ENCODE data around the gene NLRP8. TPM values are rescaled to one million over a fixed set of nuclear protein-coding genes. Genes with fewer than 3 reads are reported as not detected.
"Not testable (repeated sequence)": the region's sequence is repeated elsewhere in the genome, so short reads cannot be mapped to it uniquely, and the experiment has no call there.

Gene NLRP8
- total RNA-seq = not detected

DNA sequence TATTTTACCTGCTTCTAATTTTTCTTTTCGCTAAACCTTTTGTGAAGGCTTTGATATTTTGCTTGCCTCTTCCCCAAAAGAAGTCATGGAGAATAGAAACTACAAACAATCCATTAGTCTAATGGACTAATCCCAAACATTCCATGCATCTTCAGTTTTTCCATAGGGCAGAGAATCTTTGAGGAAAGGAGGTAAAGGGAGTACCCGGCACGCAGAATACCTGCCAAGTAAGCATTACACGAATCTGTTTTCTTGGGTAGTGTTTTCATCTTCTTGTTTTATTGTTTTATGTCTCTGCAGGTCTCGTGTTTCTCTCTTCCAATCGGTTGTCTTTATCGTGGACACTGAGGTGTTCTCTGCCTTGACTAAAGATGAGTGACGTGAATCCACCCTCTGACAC is at the start of gene NLRP8:
NLRP8 (plus strand) TSS at position 301 of the 400 bp plus-strand sequence.
- DNase-seq (ENCODE audit: low spot score) = no peak

DNA sequence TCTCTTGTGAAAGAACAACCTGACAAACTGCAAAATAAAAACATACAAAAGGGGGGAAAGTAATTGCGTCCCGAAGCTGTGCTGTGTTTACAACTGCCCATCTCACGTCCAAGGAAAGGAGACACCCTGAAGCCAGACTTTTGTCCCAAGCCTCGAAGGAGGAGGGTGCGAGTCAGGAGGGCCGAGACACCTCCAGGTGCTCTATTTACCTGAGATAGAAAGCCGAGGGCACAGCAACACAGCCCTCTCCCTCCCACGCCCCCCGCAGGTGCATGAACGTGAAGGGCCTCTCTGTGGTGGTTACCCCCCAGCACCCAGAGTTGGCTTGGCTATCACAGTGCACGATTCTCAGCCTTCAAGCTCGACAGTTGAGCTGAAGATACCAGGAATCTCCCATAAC is 48.7 kb upstream of the NLRP8 start:
- no peak for DNase-seq (ENCODE audit: low spot score)

DNA sequence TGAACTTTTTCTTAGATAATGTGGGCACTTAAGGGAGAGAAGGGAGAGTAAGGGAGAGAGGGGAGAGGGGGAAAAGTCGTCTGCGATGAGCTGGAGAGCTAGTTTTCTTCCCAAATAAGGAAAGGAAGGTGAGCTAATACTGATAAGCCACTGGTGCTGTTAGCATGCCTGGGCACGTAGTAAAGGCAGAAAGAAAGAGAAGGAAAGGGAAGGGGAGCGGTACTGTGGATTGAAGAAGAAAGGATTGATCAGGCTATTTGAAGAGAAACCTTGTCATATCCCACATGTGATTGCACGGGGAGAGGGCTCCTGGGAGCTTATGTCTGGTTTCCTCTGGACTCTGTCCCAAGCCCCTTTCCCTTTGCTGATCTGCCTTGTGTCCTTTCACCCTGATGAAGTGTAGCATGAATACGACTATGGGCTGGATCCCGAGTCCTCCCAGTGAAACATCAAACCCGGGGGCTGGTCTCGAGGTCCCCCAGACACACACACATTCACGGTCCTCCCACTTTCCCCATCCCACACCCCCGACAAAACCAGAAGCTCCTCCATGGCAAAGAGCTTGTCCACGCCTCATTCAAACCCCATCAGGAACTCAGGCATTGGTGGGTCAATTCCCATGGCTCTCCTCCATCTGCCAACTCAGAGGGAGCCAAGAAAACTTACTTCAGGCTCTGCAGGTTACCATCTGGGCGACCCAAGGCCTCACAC is 46.1 kb upstream of the NLRP8 start:
- no peak for DNase-seq (ENCODE audit: low spot score)

DNA sequence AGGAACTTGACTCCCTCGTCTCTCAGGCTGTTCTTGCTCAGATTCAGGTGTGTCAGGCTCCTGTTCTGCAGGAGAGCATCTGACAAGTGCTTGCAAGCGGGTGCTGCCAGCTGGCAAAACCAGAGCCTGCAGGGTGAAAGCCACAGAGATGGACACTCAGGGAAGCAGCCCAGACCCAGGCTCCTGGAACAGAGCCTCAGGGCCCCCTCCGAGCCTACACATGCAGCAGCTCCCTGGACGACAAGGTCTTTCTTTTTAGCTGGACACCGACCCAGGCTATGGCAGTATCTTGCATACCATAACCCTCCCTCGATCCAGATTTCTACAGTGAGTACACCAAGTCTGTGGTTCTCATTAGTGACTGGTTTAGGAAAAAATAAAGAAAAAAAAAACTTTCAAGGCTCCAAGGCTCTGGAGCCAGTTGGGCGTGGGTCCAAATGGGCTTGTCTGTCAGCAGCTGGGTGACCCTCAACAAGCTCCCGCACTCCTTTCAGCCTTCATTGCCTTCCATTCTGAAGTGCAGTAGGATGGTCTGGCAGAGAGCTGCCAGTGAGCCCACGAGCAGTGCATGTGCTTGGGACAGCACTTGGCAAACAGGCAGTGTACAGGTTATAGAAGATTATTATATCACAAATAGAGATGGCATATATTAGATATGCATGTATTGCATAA is 45.4 kb upstream of the NLRP8 start:
- DNase-seq (ENCODE audit: low spot score) = no peak

DNA sequence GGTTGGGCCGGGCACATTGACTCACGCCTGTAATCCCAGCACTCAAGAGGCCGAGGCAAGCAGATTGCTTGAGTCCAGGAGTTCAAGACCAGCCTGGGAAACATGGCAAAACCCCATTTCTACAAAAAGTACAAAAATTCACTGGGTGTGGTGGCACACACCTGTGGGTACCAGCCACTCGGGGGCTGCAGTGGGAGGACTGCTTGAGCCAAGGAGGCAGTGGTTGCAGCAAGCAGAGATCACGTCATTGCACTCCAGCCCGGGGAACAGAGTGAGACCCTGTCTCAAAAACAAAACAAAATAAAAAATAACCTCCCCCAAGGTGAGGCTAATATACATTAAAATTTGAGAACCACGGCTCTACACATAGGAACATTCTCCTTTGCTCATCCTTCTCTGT is 40.3 kb upstream of the NLRP8 start:
- no peak for DNase-seq (ENCODE audit: low spot score)

DNA sequence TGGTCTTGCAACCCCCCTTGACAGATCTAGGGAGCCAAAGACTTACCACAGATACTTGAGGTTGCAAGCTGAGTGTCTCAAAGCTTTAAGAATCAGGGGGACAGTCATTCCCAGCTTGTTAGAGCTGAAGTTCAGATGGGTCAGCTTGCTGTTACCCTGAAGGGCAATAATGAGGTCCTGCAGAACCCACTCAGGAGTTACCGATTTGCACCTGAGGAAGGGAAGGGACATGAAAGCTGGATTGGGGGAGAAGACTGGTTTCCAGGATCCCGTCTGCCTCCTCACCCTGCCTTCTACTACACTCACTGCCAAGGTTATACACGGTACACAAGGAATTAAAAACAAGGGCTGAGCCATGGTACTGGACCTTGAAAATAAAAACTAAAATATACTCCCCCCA is 39.9 kb upstream of the NLRP8 start:
- no peak for DNase-seq (ENCODE audit: low spot score)

DNA sequence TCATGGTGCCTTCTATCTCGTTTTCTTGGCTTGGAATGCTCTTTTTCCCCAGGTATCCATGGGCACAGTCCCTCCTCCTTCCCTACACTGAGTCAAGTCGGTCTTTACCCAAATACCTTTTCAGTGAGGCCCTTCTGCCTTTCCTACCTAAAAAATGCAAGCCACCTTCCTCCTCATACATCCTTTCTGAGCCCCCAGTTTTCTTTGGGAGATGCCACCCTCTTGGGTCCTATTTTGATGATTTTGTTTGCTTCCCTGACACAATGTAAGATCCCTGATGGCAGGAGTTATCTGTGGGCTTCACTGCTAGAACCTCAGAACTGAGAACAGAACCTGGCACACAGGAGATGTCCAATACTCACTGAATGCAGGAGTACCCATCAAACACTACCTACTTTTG is 37.8 kb upstream of the NLRP8 start:
- no peak for DNase-seq (ENCODE audit: low spot score)

DNA sequence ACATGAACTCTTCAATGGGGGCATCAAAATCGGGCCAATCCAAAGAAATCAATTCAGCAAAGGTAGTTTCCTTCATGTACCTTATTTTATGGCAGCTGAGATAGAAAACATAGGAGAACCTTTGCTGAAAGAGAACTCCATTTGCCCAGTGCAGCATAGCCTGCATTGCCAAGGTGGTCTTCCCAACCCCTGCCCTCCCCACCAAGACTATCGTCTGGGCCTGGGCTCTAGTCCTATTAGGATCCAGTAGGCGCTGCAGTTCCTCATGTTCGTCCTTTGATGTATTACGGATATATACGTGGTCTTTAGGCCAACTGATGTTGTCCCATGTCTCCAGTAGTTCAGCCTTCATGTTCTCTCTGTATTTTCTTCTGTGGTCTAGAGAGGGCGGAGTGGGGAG is 34.7 kb upstream of the NLRP8 start:
- no peak for DNase-seq (ENCODE audit: low spot score)

DNA sequence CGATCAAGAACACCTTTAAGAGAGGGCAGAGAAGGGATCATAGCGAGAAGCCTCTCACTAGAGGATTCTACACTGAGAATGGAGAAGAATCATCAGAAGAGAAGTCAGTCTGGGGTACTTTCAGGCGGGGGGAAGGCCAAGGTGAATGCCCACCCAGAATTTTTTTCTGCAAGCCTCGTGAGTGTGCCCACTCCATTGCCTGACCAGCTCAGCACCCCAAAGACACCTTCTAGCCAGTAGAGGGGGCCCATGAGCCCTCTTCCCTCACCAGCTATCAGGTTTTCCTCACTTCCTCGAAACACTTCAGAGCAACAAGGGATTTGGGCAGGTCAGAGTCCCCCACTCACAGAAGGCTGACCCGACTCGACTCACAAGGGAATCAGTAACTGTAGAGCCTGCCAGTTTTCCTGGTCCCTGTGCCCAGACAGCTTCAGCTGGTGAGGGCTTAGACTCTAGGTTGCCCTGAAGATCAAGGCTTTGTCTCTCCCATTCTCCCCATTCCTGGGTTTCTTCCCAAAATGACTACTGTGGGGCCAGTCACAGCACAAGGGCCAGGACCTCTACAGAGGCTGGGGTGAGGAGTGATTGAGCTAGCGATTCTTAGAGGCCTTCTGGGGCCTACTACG is 33.9 kb upstream of the NLRP8 start:
- no peak for DNase-seq (ENCODE audit: low spot score)

DNA sequence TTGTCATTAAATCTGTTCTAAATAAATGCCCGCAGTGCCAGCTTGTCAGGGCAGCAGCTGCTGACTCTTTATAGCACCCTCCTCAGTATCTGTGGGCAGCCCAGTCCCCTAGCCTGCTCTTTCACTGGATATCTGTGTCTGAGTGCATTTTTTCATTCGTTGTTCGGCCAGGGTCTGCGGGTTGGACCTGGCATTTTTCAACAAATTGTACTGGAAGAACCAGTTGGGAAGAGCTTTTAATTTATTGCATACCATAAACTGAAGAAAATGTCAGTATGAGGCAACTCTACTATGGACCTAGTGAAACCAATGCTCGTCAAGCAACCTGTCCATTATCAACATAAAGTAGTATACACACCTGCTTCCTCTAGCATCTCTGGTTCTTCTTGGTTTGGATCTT is 24.1 kb upstream of the NLRP8 start:
- DNase-seq (ENCODE audit: low spot score) = no peak

DNA sequence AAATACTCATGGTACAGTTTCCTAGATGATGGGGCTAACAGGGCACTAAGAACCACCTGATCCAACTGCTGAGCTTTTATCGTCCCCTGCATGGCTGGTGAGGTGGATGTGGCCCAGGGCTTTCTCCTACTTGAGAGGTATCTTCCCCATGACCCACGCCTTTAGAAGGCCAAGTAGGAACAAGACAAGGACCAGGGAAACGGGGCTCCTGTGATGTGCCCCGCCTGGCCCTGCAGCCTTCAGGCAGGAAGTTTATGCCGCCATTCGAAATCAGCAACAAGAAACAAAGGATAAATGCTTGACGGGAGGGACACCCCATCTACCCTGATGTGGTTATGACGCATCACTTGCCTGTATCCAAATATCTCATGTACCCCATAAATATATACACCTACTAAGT is 19.6 kb upstream of the NLRP8 start:
- DNase-seq (ENCODE audit: low spot score) = no peak

DNA sequence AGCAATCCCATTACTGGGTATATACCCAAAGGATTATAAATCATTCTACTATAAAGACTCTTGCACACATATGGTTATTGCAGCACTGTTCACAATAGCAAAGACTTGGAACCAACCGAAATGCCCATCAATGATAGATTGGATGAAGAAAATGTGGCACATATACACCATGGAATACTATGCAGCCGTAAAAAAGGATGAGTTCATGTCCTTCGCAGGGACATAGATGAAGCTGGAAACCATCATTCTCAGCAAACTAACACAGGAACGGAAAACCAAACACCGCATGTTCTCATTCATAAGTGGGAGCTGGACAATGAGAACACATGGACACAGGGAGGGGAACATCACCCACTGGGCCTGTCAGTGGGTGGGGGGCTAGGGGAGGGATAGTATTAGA is 18.4 kb upstream of the NLRP8 start:
- DNase-seq (ENCODE audit: low spot score) = not testable (repeated sequence)

DNA sequence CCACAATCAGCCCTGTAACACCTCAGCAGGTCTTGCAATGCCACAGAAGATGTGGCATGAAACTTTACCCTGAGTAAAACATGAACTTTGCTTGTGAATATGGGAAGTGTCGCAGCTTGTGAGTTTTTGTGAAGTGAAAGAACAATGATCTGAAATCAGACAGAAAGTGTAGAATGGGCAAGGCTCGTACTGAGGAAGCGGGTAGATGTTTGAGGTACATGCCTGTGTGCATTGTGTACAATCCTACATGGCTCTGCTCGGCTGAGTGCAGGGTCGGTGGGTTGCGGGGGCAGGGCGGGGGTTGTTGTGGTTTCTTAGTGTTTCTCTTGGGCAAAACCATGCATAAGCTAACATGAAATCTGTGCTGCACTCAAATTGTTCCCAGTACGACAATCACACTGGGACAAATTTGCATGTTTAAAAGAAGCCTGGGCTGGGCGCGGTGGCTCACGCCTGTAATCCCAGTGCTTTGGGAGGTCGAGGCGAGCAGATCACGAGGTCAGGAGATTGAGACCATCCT is 16.6 kb upstream of the NLRP8 start:
- DNase-seq (ENCODE audit: low spot score) = no peak

DNA sequence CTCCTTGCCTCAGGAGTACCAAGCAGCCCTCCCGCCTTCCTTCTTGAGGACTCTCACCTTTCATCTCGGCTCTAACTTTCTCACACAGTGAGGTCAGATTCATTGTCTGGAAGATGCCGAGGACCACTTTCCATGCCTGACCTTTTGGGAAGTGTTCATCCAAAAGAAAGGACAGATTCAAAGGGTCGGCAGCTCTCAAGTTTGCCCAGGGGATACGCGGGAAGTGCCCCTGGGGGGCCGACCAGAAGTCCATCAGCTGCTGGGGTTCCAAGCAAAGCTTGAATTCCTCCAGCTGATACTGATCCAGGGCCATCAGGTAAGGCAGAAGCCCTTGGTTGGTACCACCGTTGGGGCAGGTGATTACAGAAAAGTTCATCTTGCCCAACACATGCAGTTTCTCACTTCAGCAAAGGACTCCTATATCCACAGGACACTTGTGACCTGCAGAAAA is 15.7 kb upstream of the NLRP8 start, which contains the start of gene NLRP13:
NLRP13 (minus strand) TSS at position 401 of the 451 bp plus-strand sequence; CDS start at position 376, 25 bp downstream.
- no peak for DNase-seq (ENCODE audit: low spot score)

DNA sequence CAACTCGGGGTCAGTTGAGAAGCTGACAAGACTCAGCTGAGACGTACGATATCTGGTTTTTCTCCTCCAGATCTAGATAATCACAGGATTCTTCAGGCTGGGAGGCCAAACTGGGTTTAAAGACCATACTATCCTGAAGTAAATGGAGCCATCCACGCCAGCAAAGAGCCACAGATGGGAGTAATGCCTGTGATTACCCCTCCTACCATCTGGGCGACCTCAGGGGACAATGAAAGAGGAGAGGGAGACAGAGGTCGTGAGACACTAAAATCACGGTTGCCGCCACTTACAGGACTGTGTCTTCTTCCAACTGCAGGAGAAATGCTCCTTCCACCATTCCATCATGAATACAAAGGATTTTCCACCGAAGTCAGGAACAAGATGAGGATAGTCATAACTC is 12.4 kb upstream of the NLRP8 start:
- DNase-seq (ENCODE audit: low spot score) = no peak

DNA sequence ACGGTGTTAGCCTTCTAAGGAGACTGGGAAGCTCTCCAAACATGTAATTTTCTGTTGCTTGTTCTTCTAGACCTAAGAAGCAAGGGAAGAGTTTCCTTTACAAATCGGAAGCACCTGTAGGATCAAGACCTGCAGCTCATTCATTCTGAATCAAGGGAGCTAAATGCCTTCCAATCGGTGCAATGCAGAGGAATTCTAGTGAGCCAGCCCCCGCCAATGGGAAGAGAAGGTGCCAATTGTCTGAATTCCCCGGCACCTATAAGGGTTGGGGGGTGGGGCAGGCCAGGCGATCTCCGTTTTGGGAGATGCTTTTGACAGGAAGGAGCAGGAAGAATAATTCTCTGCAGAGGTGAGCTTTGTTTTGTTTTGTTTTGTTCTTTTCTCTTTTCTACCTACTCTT is 8.4 kb upstream of the NLRP8 start:
- no peak for DNase-seq (ENCODE audit: low spot score)

DNA sequence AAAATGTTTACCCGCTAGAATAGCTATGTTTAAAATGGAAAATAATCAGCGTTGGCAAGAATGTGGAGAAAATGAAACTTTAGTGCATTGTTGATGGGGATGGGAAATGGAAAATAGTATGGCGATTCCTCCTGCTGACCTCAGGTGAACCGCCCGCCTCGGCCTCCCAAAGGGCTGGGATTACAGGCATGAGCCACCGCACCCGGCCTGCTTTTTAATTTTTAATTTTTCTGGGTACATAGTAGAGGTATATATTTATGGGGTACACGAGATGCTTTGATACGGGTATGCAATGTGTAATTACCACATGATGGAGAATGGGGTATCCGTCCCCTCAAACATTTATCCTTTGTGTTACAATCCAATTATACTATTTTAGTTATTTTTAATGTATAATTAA is 7.3 kb upstream of the NLRP8 start:
- DNase-seq (ENCODE audit: low spot score) = no peak

DNA sequence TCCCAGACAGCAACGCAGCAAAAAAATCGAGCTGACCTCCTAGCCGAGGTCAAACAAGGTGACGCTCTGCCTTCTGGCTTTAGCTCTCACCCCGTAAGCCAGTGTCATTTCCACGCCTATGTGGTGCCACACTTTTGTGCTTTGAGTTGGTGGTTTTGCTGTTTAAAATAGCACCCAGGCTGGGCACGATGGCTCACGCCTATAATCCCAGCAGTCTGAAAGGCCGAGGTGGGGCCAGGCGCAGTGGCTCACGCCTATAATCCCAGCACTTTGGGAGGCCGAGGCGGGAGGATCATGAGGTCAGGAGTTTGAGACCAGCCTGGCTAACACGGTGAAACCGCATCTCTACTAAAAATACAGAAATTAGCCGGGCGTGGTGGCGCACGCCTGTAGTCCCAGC is 2.9 kb downstream of the NLRP8 start:
- not testable (repeated sequence) for DNase-seq (ENCODE audit: low spot score)

DNA sequence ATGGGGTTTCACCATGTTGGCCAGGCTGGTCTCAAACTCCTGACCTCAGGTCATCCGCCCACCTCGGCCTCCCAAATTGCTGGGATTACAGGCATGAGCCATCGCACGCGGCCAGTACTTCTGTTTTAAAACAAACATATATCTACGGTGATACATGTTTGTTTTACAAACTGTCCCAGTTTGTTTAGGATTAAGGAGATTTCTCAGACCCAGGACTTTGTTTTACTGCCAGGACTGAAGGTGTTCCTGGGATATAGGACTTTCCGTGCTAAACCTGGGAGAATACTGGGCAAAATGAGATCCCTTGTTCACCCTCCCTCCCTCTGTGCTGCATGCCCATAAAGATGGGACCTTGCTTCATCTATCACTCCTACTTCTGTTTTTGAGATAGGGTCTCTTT is 8.8 kb downstream of the NLRP8 start:
- no peak for DNase-seq (ENCODE audit: low spot score)

DNA sequence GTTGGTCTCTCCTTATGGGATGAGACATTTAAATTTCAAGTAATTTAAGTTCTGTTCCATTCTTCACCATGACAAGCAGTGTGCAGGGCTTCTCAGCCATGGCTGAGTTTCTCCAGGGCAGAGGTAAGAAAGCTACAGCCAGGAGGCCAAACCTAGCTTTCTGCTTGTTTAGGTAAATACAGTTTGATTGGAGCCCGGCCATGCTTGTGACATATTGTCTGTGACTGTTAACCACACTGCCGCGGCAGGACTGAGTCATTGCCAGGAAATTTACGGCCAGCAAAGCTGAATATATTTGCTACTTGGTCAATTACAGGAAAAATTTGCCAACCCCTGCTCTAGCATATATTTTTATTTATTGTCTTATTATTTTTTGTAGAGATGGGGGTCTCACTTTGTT is 10.7 kb downstream of the NLRP8 start:
- DNase-seq (ENCODE audit: low spot score) = no peak

DNA sequence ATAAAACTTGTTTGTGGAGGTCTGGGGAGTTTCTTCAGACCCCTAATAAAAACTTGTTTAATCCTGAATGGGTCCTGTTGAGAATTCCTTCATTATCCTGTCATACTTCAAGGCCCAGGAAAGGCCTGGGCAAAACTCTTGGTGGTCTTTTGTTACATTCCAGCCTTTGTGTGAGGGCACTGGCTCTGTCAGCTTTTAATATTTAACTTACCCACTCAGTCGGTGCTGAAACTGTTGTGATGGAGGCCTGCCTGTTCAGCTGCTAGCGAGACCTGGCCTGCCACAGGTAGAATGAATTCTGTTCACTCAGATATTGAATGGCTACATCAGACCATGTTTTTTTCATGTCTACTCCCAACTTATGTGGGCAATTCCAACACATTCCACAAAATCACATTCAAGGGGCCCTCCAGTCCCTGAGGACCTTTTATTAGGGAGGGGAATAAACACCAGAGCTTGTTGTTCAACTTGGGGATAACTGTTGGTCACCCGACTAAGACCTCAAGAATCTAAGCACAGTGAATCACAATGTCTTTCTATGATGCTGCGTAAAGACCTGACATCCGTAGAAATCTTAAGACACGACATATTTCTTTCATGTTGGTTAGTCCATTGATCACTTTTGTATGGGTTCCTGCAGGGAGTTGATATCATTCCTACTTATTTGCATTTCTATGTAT is 12.5 kb downstream of the NLRP8 start:
- DNase-seq (ENCODE audit: low spot score) = no peak

DNA sequence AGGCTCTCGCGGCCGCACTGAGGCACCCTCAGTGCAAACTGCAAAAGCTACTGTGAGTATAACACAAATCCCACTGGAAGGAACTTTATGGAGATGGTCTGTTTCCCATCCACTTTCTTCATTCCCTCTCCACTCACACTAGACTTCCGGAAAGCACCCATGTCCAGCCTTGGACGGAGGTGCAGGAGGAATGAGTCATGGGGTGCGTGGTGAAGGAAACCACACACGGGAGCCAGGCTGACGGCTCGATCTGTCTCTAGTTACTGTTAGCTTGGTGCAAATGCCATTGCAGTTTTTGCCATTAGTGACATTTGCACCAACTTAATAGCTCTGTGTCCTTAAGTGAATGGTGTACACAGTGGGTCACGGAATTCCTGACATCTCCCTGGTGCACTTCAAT is 14.6 kb downstream of the NLRP8 start:
- no peak for DNase-seq (ENCODE audit: low spot score)

All from mucosa of gallbladder (tissue), 1 donor.